ENCODE data around the gene RSAD1.
"Not testable (repeated sequence)": the region's sequence is repeated elsewhere in the genome, so short reads cannot be mapped to it uniquely, and the experiment has no call there.

The RSAD1 gene

GRCh38 chr17:50458701-50459676, 19.7 kb upstream of the RSAD1 start:
- DNase-seq: no peak

GRCh38 chr17:50459756-50460155, 18.9 kb upstream of the RSAD1 start:
- no peak for DNase-seq

GRCh38 chr17:50460831-50461526, 17.7 kb upstream of the RSAD1 start:
- no peak for DNase-seq

GRCh38 chr17:50461550-50462132, 17.0 kb upstream of the RSAD1 start:
- DNase-seq: no peak

GRCh38 chr17:50462446-50462845, 16.2 kb upstream of the RSAD1 start:
- no peak for DNase-seq

- DNase-seq: no peak
Observed at GRCh38 chr17:50464121-50464520, 14.5 kb upstream of the RSAD1 start.

- no peak for DNase-seq
Observed at GRCh38 chr17:50464736-50465135, 13.9 kb upstream of the RSAD1 start.

GRCh38 chr17:50465171-50465570, 13.5 kb upstream of the RSAD1 start:
- DNase-seq: no peak

GRCh38 chr17:50465635-50466034, 13.0 kb upstream of the RSAD1 start:
- no peak for DNase-seq

GRCh38 chr17:50466371-50467113, 12.1 kb upstream of the RSAD1 start:
- no peak for DNase-seq

GRCh38 chr17:50467114-50467854, 11.4 kb upstream of the RSAD1 start:
- no peak for DNase-seq

GRCh38 chr17:50467855-50468303, 10.8 kb upstream of the RSAD1 start:
- no peak for DNase-seq

GRCh38 chr17:50468304-50469207, 10.1 kb upstream of the RSAD1 start, which contains the start of gene CHAD:
TSS of gene CHAD (minus strand) at chr17:50468880. CDS start at chr17:50468813, 67 bp downstream.
- no peak for DNase-seq

- DNase-seq: no peak
Observed at GRCh38 chr17:50469208-50469605, 9.5 kb upstream of the RSAD1 start.

- DNase-seq: no peak
Observed at GRCh38 chr17:50469671-50470305, 8.9 kb upstream of the RSAD1 start.

GRCh38 chr17:50470426-50470825, 8.2 kb upstream of the RSAD1 start:
- no peak for DNase-seq

GRCh38 chr17:50471009-50471905, 7.4 kb upstream of the RSAD1 start:
- no peak for DNase-seq

GRCh38 chr17:50472286-50472685, 6.4 kb upstream of the RSAD1 start:
- no peak for DNase-seq

- DNase-seq: not testable (repeated sequence)
Observed at GRCh38 chr17:50472761-50473161, 5.9 kb upstream of the RSAD1 start.

Measured in effector CD4-positive, alpha-beta T cell (primary cell).